Stimulated activated CD8-positive, alpha-beta memory T cell treated with anti-CD3 and anti-CD28 coated beads, Interleukin-7, amount 100 ng/mL, for 24 hours (primary cell): ENCODE data around the gene UNC93B1.
A peak's percentile ranks its signal among the peaks of the same experiment; 100 is the strongest.

Source experiments
- DNase-seq: peaks from one replicate; pipeline ENCODE4 v3.0.0-alpha.2; 2020; ENCODE audit warnings: low read depth

UNC93B1 gene

GRCh38 chr11:68003846-68004550 is at the start of gene UNC93B1:
UNC93B1 (minus strand) TSS chr11:68004097; CDS start chr11:68004043, 54 bp downstream.
- peak; percentile 70 for DNase-seq

DNA sequence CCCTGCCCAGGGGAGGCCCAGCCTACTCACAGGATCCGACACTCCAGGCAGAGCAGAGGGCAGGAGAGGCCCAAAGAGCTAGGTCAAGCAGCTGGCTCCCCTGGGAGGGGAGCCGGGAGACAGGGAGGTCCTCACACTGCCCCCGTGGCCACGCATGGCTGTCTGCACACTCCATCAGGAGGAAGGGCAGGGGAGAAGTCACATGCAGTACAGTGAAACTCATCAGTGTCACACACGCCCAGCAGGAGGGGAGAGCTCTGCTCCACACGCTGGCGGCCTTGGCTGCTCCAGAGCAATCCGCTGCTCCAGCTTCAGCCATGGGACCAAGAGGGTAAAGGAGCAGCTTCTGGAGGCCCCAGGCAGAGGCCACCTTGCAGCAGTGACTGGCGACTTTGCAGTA is 49.2 kb upstream of the UNC93B1 start:
- DNase-seq, result no peak

- no peak for DNase-seq
These were observed 48.4 kb upstream of the UNC93B1 start for GRCh38 chr11:68052137-68052873.

DNA sequence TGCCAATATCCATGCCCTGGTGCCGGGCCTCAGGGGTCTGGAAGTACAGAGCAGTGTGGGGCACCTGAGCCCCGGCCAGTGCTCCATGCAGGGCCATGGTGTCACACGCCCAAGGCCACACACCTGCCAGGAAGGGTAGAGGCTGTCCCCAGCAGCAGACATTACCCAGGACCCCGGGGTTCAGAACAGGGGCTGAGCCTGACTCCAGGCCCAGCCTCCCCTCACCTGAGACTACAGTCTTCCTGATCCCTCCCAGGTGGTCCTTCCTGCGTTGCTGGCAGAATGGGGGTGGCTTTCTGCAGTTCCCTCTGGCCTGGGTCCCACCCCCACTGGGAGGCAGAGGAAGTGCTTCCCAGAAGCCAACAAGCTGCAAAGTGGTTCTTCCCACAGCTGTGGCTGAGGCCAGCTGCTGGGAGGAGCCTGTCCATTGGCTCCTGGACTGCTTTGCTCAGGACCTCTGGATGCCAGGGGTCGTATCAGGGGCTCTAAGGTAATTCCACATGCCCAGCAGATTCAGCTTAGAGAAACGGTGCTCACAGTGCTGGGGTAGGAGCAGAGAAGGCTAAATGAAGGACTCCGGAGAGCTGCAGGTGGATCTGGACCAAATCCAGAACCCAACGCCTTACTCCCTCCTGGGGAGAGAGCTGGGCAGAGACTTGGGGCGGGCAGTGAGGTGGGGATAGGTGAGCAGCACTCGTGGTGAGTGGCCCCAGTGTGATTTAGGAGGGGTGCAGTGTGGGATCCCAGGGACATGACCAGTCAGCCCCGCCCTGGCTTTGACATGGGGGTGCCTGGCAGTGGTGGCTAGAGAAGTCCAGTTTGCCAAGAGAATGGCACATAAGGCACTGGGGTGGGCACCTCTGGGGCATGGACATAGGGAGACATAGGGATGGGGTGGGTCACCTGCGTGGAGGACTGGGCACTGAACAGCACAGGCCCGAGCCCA is 47.6 kb upstream of the UNC93B1 start:
- no peak for DNase-seq

DNA sequence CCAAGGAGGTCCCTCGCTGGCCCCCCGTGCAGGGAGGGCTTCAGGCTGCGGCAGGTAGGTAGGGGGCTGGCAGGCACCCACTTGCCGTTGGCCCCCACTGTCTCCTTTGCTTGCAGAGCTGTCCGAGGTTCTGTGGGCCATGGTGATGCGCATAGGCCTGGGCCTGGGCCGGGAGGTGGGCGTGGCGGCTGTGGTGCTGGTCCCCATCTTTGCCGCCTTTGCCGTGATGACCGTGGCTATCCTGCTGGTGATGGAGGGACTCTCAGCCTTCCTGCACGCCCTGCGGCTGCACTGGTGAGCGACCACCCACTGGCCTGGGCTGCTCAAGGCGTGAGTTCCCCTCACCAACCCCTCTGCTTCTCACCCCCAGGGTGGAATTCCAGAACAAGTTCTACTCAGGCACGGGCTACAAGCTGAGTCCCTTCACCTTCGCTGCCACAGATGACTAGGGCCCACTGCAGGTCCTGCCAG is 46.5 kb upstream of the UNC93B1 start:
- no peak for DNase-seq

GRCh38 chr11:68049509-68050370 is 45.8 kb upstream of the UNC93B1 start:
- DNase-seq, result no peak

DNA sequence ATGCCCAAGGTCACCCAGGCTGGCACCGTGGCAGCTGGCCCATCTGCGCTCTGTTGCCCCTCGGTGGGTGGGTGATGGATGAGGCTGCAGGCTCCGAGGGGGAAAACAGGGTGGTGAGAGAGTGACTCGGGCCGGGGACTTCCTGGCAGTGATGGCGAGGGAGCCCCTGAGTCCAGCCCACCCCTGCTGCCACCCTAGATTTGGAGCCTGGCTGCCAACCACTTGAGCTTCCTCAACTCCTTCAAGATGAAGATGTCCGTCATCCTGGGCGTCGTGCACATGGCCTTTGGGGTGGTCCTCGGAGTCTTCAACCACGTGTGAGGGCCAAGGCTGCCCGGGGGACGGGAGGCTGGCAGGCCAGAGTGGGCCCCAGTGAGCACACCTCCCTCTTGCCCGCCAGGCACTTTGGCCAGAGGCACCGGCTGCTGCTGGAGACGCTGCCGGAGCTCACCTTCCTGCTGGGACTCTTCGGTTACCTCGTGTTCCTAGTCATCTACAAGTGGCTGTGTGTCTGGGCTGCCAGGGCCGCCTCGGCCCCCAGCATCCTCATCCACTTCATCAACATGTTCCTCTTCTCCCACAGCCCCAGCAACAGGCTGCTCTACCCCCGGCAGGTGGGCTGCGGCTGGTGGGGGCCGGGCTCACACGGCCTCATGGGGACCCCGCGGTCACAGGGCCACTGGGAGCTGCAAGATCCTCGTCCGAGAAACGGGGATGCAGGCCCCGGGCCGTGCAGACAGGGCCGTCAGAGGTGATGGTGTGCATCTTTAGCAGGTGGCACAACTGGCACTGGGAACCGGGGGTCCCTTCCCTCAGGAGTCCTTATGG is 45.0 kb upstream of the UNC93B1 start:
- no peak for DNase-seq

DNA sequence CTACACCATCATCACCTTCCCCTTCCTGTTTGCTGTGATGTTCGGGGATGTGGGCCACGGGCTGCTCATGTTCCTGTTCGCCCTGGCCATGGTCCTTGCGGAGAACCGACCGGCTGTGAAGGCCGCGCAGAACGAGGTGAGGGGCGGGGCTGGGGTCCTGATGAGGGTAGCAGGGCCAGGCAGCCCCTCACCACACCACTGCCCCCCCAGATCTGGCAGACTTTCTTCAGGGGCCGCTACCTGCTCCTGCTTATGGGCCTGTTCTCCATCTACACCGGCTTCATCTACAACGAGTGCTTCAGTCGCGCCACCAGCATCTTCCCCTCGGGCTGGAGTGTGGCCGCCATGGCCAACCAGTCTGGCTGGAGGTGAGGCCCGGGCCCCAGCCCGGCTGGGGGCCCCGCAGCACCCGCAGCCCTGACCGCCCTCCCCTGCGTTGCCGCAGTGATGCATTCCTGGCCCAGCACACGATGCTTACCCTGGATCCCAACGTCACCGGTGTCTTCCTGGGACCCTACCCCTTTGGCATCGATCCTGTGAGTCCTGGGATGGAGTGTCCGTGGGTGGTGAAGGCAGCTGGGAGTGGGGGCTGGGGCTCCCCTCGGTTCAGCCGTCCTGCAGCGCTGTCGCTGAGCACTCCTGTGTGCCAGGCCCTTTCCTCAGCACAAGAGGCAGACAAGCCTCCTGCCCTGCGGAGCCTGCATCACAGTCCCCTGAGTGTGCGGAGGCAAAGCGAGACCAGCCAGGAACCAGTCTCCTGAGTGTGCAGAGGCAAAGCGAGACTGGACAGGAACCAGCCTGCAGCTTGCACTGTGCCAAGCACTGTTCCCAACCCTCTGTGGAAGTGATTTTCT is 43.8 kb upstream of the UNC93B1 start:
- DNase-seq, result no peak

GRCh38 chr11:68044898-68045351 is 41.0 kb upstream of the UNC93B1 start:
- no peak for DNase-seq

DNA sequence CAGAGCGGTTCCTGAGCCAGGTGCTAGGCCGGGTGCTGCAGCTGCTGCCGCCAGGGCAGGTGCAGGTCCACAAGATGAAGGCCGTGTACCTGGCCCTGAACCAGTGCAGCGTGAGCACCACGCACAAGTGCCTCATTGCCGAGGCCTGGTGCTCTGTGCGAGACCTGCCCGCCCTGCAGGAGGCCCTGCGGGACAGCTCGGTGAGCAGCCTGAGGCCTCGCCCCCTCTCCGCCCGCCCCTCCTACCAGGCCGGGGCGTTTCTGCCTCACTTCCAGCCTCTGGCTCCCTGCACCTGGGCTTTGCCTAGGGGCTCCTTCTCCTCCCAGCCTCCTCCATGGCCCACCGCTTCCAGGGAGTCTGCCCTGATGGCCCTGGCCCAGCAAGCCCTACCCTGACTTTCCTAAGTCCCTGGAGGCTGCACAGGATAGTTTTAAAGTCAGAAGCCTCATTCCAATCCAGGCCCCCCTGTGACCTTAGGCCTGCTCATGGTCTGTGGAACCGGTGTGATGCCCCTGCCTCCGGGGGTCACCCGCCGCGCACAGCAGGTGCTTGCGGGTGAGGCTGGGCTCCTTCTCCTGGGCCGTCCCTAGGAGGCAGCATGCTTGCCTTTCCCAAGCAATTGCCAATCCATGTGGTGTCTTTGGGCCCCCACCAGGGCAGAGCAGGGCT is 40.4 kb upstream of the UNC93B1 start:
- DNase-seq, result no peak

DNA sequence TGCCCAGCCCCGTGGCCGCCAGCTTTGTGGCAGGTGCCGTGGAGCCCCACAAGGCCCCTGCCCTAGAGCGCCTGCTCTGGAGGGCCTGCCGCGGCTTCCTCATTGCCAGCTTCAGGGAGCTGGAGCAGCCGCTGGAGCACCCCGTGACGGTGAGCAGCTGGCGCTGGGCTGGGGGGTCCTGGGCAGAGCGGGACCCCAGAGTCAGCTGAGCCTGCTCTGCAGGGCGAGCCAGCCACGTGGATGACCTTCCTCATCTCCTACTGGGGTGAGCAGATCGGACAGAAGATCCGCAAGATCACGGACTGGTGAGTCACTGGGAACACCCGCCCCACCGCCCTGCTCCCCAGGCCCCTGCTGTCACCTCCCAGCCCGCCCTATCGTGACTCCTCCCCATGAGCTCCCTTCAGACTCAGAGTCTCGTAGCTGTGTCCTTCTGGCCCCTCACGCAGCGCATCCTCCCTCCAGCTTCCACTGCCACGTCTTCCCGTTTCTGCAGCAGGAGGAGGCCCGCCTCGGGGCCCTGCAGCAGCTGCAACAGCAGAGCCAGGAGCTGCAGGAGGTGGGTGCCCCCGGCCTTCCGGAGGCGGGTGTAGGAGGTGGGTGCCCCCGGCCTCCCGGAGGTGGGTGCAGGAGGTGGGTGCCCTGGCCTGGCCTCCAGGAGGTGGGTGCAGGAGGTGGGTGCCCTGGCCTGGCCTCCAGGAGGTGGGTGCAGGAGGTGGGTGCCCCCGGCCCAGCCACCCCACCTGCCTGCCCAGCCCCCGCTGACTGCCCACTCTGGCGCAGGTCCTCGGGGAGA is 39.6 kb upstream of the UNC93B1 start:
- no peak for DNase-seq

DNA sequence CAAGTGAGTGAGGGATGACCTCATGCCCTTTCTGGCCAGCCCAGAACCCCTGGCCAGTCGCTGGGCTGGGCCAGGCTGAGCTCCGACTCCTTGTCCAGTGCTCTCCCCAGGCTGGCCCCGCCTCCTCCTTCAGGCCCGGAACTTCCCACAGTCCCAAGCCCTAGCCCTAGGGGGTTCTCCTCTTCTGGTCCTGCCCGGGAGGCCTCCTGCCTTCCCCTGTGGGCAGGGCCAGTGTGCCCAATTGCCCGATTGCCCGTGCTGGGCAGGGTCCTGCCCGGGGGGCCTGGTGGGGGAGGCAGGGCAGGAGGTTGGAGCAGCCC is 39.1 kb upstream of the UNC93B1 start:
- no peak for DNase-seq

GRCh38 chr11:68042219-68043028 is 38.5 kb upstream of the UNC93B1 start:
- DNase-seq, result no peak

- DNase-seq, result no peak
These were observed 37.8 kb upstream of the UNC93B1 start for GRCh38 chr11:68041617-68042218.

GRCh38 chr11:68040957-68041591 is 37.2 kb upstream of the UNC93B1 start:
- no peak for DNase-seq
